ENCODE data around the gene TIPRL. TPM values are rescaled to one million over a fixed set of nuclear protein-coding genes. Genes with fewer than 3 reads are reported as not detected.

TIPRL gene
- total RNA-seq, 1 experiment from 2014 or later = 39.1 TPM

DNA sequence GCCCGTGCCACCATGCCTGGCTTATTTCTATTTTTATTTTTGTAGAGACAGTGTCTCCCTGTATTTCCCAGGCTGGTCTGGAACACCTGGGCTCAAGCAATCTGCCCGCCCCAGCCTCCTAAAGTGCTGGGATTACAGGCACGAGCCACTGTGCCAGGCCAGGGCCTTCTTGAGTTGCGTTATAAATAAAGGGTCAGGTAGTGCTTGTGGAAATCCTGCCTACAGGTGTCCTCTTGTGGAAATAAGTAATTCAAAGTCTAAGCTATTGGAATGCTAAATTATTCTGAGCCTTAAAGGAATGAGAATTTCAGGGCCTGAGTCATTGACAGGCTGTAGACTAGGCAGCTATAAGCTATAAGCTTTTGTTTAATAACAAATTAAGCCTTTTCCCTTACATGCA is 38.9 kb downstream of the TIPRL start:
- H3K27me3 ChIP-seq (ENCODE audit: control insufficient read depth, insufficient read depth, low read length) = no peaks in the 10 kb centered on the region
- H3K36me3 ChIP-seq (replicated peaks; ENCODE audit: control insufficient read depth, insufficient read depth, low read length) = no peaks in the 10 kb centered on the region
- DNase-seq = no peak
- no peak overlapping the region for H3K4me3 ChIP-seq (ENCODE audit: insufficient read depth, low read depth, low read length)

DNA sequence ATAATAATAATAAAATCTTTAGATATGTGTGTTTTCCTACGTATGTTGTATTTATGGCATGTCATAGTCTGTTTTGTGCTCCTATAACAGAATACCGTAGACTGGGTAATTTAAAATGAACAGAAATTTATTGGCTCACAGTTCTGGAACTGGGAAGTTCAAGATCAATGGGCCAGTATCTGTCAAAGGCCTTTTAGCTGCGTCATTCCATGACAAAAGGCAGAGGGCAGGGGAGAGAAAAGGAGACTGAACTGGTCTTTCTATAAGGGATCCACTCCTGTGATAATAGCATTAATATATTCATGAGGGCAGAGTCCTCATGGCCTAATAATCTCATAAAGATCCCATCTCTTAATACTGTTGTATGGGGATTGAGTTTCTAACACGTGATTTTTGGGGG is 39.9 kb downstream of the TIPRL start:
- Histone ChIP-seq H3K27me3 (ENCODE audit: control insufficient read depth, insufficient read depth, low read length) (no peaks in the 10 kb centered on the region), H3K36me3 (replicated peaks; ENCODE audit: control insufficient read depth, insufficient read depth, low read length) (no peaks in the 10 kb centered on the region), H3K4me3 (ENCODE audit: insufficient read depth, low read depth, low read length) (no peak overlapping the region)

DNA sequence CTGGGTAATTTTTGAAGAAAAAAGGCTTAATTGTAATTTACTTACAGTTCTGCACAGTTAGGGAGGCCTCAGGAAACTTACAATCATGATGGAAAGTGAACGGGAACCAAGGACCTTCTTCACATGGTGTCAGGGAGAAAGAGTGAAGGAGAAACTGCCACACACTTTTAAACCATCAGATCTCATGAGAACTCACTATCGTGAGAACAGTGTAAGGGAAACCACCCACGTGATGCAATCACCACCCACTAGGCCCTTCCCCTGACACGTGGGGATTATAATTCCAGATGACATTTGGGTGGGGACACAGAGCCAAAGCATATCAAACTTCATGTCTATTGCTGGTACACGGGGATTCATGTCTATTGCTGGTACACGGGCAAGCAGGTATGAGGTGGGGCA is 41.7 kb downstream of the TIPRL start:
- no peaks in the 10 kb centered on the region for H3K36me3 ChIP-seq (replicated peaks; ENCODE audit: control insufficient read depth, insufficient read depth, low read length)
- no peaks in the 10 kb centered on the region for H3K27me3 ChIP-seq (ENCODE audit: control insufficient read depth, insufficient read depth, low read length)
- no peak overlapping the region for H3K4me3 ChIP-seq (ENCODE audit: insufficient read depth, low read depth, low read length)
- DNase-seq = no peak

More for the DNA sequence above, 39.9 kb downstream of the TIPRL start:
- no peak for DNase-seq

DNA sequence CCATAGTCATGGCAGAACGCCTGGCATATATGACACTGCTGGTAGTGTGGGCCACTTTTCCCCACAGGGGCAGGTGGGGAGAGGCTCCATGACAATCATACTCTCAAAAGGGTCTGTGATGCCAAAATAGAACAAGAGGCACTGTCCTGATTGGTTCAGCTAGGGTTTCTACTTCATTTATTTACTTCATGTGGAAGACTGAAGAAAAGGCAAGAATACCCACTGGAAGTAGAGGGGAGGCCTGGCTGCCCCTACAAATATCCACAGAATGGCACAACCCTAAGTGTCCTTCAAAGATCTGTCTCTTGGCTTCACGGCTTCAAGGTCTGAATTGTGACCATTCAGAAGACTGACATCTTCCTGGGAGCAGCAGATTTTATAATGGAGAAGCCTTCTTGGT is 42.5 kb downstream of the TIPRL start:
- no peak for DNase-seq
- no peaks in the 10 kb centered on the region for H3K36me3 ChIP-seq (replicated peaks; ENCODE audit: control insufficient read depth, insufficient read depth, low read length)
- H3K27me3 ChIP-seq (ENCODE audit: control insufficient read depth, insufficient read depth, low read length) = no peaks in the 10 kb centered on the region
- H3K4me3 ChIP-seq (ENCODE audit: insufficient read depth, low read depth, low read length) = no peak overlapping the region

DNA sequence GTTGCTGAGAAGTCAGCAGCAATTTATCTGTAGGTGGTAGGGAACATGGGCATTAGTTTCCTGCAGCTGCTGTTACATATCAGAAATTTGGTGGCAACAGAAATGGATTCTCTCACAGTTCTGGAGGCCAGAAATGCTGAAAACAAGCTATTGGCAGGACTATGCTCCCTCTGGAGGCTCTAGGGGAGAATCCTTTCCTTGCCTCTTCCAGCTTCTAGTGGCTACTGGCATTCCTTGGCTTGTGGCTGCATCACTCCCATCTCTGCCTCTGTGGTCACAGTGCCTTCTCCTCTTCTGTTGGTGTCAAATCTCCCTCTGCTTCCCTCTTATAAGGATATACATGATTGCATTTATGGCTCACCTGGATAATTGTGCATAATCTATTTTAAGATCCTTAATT is 44.5 kb downstream of the TIPRL start:
- no peak for DNase-seq
- Histone ChIP-seq H3K27me3 (ENCODE audit: control insufficient read depth, insufficient read depth, low read length) (no peaks in the 10 kb centered on the region), H3K4me3 (ENCODE audit: insufficient read depth, low read depth, low read length) (no peak overlapping the region), H3K36me3 (replicated peaks; ENCODE audit: control insufficient read depth, insufficient read depth, low read length) (no peaks in the 10 kb centered on the region)

GRCh38 chr1:168223681-168224540 is 45.1 kb downstream of the TIPRL start:
- H3K4me3 ChIP-seq (ENCODE audit: insufficient read depth, low read depth, low read length) = no peak overlapping the region
- H3K36me3 ChIP-seq (replicated peaks; ENCODE audit: control insufficient read depth, insufficient read depth, low read length) = no peaks in the 10 kb centered on the region
- H3K27me3 ChIP-seq (ENCODE audit: control insufficient read depth, insufficient read depth, low read length) = no peaks in the 10 kb centered on the region
- no peak for DNase-seq

DNA sequence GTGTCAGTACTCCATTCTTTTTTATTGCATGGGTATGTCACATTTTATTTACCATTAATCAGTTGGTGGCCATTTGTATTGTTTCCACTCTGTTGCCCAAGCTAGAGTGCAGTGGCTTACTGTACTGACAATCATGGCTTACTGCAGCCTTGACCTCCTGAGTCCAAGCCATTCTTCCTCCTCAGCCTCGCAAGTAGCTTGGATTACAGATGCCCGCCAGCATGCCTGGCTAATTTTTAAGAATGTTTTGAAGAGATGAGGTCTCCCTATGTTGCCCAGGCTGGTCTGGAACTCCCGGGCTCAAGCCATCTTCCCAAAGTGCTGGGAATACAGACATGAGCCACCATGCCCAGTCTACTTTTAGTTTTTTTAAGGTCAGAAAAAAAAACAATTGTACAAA is 46.2 kb downstream of the TIPRL start:
- Histone ChIP-seq H3K36me3 (replicated peaks; ENCODE audit: control insufficient read depth, insufficient read depth, low read length) (no peaks in the 10 kb centered on the region; the same call in 1 of the 2 replicates), H3K27me3 (ENCODE audit: control insufficient read depth, insufficient read depth, low read length) (no peaks in the 10 kb centered on the region), H3K4me3 (ENCODE audit: insufficient read depth, low read depth, low read length) (no peak overlapping the region)
- DNase-seq = no peak

GRCh38 chr1:168225476-168226190 is 46.9 kb downstream of the TIPRL start, which contains the start of gene SFT2D2:
SFT2D2 (plus strand) TSS chr1:168226004; CDS start chr1:168226080, 76 bp downstream.
- peak; percentile 91 for DNase-seq
- Histone ChIP-seq H3K4me3 (ENCODE audit: insufficient read depth, low read depth, low read length) (peak within 1 kb of the TSS; percentile 99), H3K27me3 (ENCODE audit: control insufficient read depth, insufficient read depth, low read length) (no peaks in the 10 kb centered on the region), H3K36me3 (replicated peaks; ENCODE audit: control insufficient read depth, insufficient read depth, low read length) (no peaks in the 10 kb centered on the region; the same call in 1 of the 2 replicates)

- H3K4me3 ChIP-seq (ENCODE audit: insufficient read depth, low read depth, low read length) = no peak overlapping the region
- H3K27me3 ChIP-seq (ENCODE audit: control insufficient read depth, insufficient read depth, low read length) = no peaks in the 10 kb centered on the region
- no peak for DNase-seq
- H3K36me3 ChIP-seq (replicated peaks; ENCODE audit: control insufficient read depth, insufficient read depth, low read length) = peaks cover 5% of the 10 kb centered on the region
Observed at GRCh38 chr1:168227620-168228019, 48.9 kb downstream of the TIPRL start.

GRCh38 chr1:168229893-168230292 is 51.1 kb downstream of the TIPRL start:
- Histone ChIP-seq H3K36me3 (replicated peaks; ENCODE audit: control insufficient read depth, insufficient read depth, low read length) (peaks cover 8% of the 10 kb centered on the region), H3K4me3 (ENCODE audit: insufficient read depth, low read depth, low read length) (no peak overlapping the region), H3K27me3 (ENCODE audit: control insufficient read depth, insufficient read depth, low read length) (no peaks in the 10 kb centered on the region)
- DNase-seq = no peak

- Histone ChIP-seq H3K27me3 (ENCODE audit: control insufficient read depth, insufficient read depth, low read length) (no peaks in the 10 kb centered on the region), H3K4me3 (ENCODE audit: insufficient read depth, low read depth, low read length) (no peak overlapping the region), H3K36me3 (replicated peaks; ENCODE audit: control insufficient read depth, insufficient read depth, low read length) (peaks cover 8% of the 10 kb centered on the region)
- DNase-seq = no peak
Observed at GRCh38 chr1:168230709-168231108, 51.9 kb downstream of the TIPRL start.

DNA sequence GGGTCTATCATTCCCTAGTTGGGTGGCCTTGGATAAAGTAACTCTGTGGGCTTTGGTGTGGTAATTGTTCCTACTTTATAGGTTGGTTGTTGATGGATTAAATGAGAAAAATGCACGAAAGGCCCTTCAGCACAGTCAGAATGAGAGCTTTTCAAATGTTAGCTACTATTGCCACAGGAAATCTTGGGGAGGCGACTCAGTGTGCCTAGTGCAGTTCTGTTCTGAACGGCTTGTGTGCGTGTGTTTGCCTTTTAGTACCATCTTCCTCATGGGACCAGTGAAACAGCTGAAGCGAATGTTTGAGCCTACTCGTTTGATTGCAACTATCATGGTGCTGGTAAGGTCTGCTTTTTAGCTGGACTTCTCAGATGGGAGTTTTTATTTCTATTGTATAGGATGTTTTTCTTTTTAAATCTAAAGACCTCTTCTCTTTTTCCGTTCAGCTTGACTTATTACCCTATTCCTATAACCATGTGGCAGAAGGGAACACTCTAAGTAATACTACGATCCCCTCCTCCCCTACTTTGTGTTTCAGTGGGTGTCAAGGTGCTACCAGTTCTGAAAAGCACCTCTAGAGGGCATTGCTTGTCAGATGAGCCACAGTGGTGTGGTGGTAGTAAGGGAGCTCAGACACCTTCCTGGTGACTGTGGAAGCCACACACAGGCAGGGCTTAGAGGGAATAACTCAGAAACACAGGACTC is 56.2 kb downstream of the TIPRL start:
- peak; percentile 77 for DNase-seq
- peaks cover 15% of the 10 kb centered on the region for H3K36me3 ChIP-seq (replicated peaks; ENCODE audit: control insufficient read depth, insufficient read depth, low read length)
- H3K4me3 ChIP-seq (ENCODE audit: insufficient read depth, low read depth, low read length) = no peak overlapping the region

DNA sequence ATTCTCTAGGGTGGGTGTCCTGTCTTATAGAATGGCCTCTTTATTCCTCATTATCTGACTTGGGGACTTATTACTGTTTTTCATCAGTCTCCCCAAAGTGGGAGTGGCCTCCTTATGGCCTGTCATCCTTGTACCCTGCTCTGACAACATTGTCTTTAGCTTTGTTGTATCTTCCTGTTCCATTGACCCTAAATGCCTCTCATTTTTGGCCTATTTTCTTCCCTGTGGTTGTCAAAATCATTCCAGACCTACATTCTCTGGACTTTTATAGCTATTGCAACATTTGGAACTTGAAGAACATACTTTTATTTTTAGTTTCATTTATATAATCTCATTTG is 56.8 kb downstream of the TIPRL start:
- no peak for DNase-seq
- no peak overlapping the region for H3K4me3 ChIP-seq (ENCODE audit: insufficient read depth, low read depth, low read length)
- peaks cover 15% of the 10 kb centered on the region for H3K36me3 ChIP-seq (replicated peaks; ENCODE audit: control insufficient read depth, insufficient read depth, low read length)
- H3K27me3 ChIP-seq (ENCODE audit: control insufficient read depth, insufficient read depth, low read length) = no peaks in the 10 kb centered on the region

More for the DNA sequence above, 56.2 kb downstream of the TIPRL start:
- no peaks in the 10 kb centered on the region for H3K27me3 ChIP-seq (ENCODE audit: control insufficient read depth, insufficient read depth, low read length)

- H3K27me3 ChIP-seq (ENCODE audit: control insufficient read depth, insufficient read depth, low read length) = no peaks in the 10 kb centered on the region
- DNase-seq = no peak
- H3K4me3 ChIP-seq (ENCODE audit: insufficient read depth, low read depth, low read length) = no peak overlapping the region
- peaks cover 15% of the 10 kb centered on the region for H3K36me3 ChIP-seq (replicated peaks; ENCODE audit: control insufficient read depth, insufficient read depth, low read length)
Observed at GRCh38 chr1:168235937-168236336, 57.2 kb downstream of the TIPRL start.
